ENCODE results near the gene CLCN7.

The CLCN7 gene

GRCh38 chr16:1434644-1435592, 39.9 kb downstream of the CLCN7 start:
- Histone ChIP-seq H3K18ac (ENCODE audit: low read depth in 1 of 2, low read length in 2 of 2) (no peak overlapping the region), H2BK12ac (ENCODE audit: low read length in 2 of 2) (no peak overlapping the region), H3K79me1 (replicated peaks; ENCODE audit: low read length, poor library complexity, severe bottlenecking) (no peaks in the 10 kb centered on the region), H3K27ac (ENCODE audit: low read length, poor library complexity, severe bottlenecking) (no peak overlapping the region), H3K9me3 (ENCODE audit: control insufficient read depth, low read length) (no peaks in the 10 kb centered on the region), H2BK5ac (ENCODE audit: low read depth, low read length, poor library complexity, severe bottlenecking) (no peak overlapping the region), H3K9ac (ENCODE audit: low read length) (no peak overlapping the region), H3K36me3 (ENCODE audit: control insufficient read depth in 1 of 2, insufficient read depth in 2 of 2, low read depth in 1 of 2, low read length in 2 of 2) (peaks cover 0 to 5% of the 10 kb centered on the region in 2 experiments), H3K4ac (ENCODE audit: low read depth in 1 of 2, low read length in 2 of 2) (no peak overlapping the region), H3K23ac (ENCODE audit: low read length in 2 of 2) (no peak overlapping the region), H2AFZ (ENCODE audit: low read depth, low read length) (no peak overlapping the region), H3K4me1 (ENCODE audit: control insufficient read depth, insufficient read depth, low read depth, low read length) (peaks cover 12% of the 10 kb centered on the region), H3K27me3 (ENCODE audit: control insufficient read depth in 1 of 2, insufficient read depth in 1 of 2, low read length in 2 of 2) (peaks cover 9 to 27% of the 10 kb centered on the region in 2 experiments), H3K14ac (ENCODE audit: low read length in 2 of 2) (no peak overlapping the region), H2AK5ac (ENCODE audit: low read length, severe bottlenecking) (no peak overlapping the region), H3K4me3 (ENCODE audit: insufficient read depth in 1 of 2, low read depth in 1 of 2, low read length in 2 of 2) (no peak overlapping the region), H4K91ac (ENCODE audit: low read length) (no peak overlapping the region), H4K8ac (ENCODE audit: low read length) (no peak overlapping the region), H2BK15ac (ENCODE audit: low read depth, poor library complexity, severe bottlenecking) (no peak overlapping the region), H3K4me2 (ENCODE audit: low read length, poor library complexity, severe bottlenecking) (no peak overlapping the region), H2BK120ac (ENCODE audit: low read depth, low read length) (no peak overlapping the region)
- WGBS: 94% methylated on average over 40 of the region's 40 CpGs
- no peak for DNase-seq

GRCh38 chr16:1433756-1434155, 41.1 kb downstream of the CLCN7 start:
- peaks cover 10% of the 10 kb centered on the region for H3K4me1 ChIP-seq (ENCODE audit: control insufficient read depth, insufficient read depth, low read depth, low read length)
- H3K14ac ChIP-seq (ENCODE audit: low read length in 2 of 2): no peak overlapping the region
- no peak for DNase-seq
- no peak overlapping the region for H3K18ac ChIP-seq (ENCODE audit: low read depth in 1 of 2, low read length in 2 of 2)
- H3K27me3 ChIP-seq (ENCODE audit: control insufficient read depth in 1 of 2, insufficient read depth in 1 of 2, low read length in 2 of 2): peaks cover 9 to 38% of the 10 kb centered on the region in 2 experiments
- H4K91ac ChIP-seq (ENCODE audit: low read length): no peak overlapping the region
- no peak overlapping the region for H2AK5ac ChIP-seq (ENCODE audit: low read length, severe bottlenecking)
- WGBS: 86% methylated on average over 22 of the region's 22 CpGs
- H3K36me3 ChIP-seq (ENCODE audit: control insufficient read depth in 1 of 2, insufficient read depth in 2 of 2, low read depth in 1 of 2, low read length in 2 of 2): peaks cover 0 to 5% of the 10 kb centered on the region in 2 experiments
- no peak overlapping the region for H3K4me3 ChIP-seq (ENCODE audit: insufficient read depth in 1 of 2, low read depth in 1 of 2, low read length in 2 of 2)
- H2BK120ac ChIP-seq (ENCODE audit: low read depth, low read length): no peak overlapping the region
- H3K9ac ChIP-seq (ENCODE audit: low read length): no peak overlapping the region
- no peak overlapping the region for H2BK12ac ChIP-seq (ENCODE audit: low read length in 2 of 2)
- H3K9me3 ChIP-seq (ENCODE audit: control insufficient read depth, low read length): no peaks in the 10 kb centered on the region
- H3K23ac ChIP-seq (ENCODE audit: low read length in 2 of 2): no peak overlapping the region
- no peak overlapping the region for H2AFZ ChIP-seq (ENCODE audit: low read depth, low read length)
- H4K8ac ChIP-seq (ENCODE audit: low read length): no peak overlapping the region
- H3K4ac ChIP-seq (ENCODE audit: low read depth in 1 of 2, low read length in 2 of 2): no peak overlapping the region
- H3K27ac ChIP-seq (ENCODE audit: low read length, poor library complexity, severe bottlenecking): no peak overlapping the region
- H3K79me1 ChIP-seq (replicated peaks; ENCODE audit: low read length, poor library complexity, severe bottlenecking): no peaks in the 10 kb centered on the region
- H3K4me2 ChIP-seq (ENCODE audit: low read length, poor library complexity, severe bottlenecking): no peak overlapping the region
- no peak overlapping the region for H2BK5ac ChIP-seq (ENCODE audit: low read depth, low read length, poor library complexity, severe bottlenecking)
- no peak overlapping the region for H2BK15ac ChIP-seq (ENCODE audit: low read depth, poor library complexity, severe bottlenecking)

GRCh38 chr16:1433263-1433560, 41.6 kb downstream of the CLCN7 start:
- H3K36me3 ChIP-seq (ENCODE audit: control insufficient read depth in 1 of 2, insufficient read depth in 2 of 2, low read depth in 1 of 2, low read length in 2 of 2): peaks cover 0 to 5% of the 10 kb centered on the region in 2 experiments
- WGBS: 95% methylated on average over 12 of the region's 14 CpGs
- no peak overlapping the region for H3K27ac ChIP-seq (ENCODE audit: low read length, poor library complexity, severe bottlenecking)

GRCh38 chr16:1432388-1433262, 42.2 kb downstream of the CLCN7 start:
- no peak overlapping the region for H2AFZ ChIP-seq (ENCODE audit: low read depth, low read length)
- no peak overlapping the region for H3K23ac ChIP-seq (ENCODE audit: low read length in 2 of 2)

More at GRCh38 chr16:1433263-1433560, 41.6 kb downstream of the CLCN7 start:
- H3K18ac ChIP-seq (ENCODE audit: low read depth in 1 of 2, low read length in 2 of 2): no peak overlapping the region
- H3K4me3 ChIP-seq (ENCODE audit: insufficient read depth in 1 of 2, low read depth in 1 of 2, low read length in 2 of 2): no peak overlapping the region
- H2AFZ ChIP-seq (ENCODE audit: low read depth, low read length): no peak overlapping the region
- H2BK120ac ChIP-seq (ENCODE audit: low read depth, low read length): no peak overlapping the region
- no peaks in the 10 kb centered on the region for H3K9me3 ChIP-seq (ENCODE audit: control insufficient read depth, low read length)
- H3K27me3 ChIP-seq (ENCODE audit: control insufficient read depth in 1 of 2, insufficient read depth in 1 of 2, low read length in 2 of 2): peaks cover 9 to 38% of the 10 kb centered on the region in 2 experiments
- H4K91ac ChIP-seq (ENCODE audit: low read length): no peak overlapping the region
- H2BK15ac ChIP-seq (ENCODE audit: low read depth, poor library complexity, severe bottlenecking): no peak overlapping the region
- no peak overlapping the region for H2BK5ac ChIP-seq (ENCODE audit: low read depth, low read length, poor library complexity, severe bottlenecking)
- H3K4me2 ChIP-seq (ENCODE audit: low read length, poor library complexity, severe bottlenecking): no peak overlapping the region
- H3K4ac ChIP-seq (ENCODE audit: low read depth in 1 of 2, low read length in 2 of 2): no peak overlapping the region
- H2BK12ac ChIP-seq (ENCODE audit: low read length in 2 of 2): no peak overlapping the region
- peaks cover 5% of the 10 kb centered on the region for H3K4me1 ChIP-seq (ENCODE audit: control insufficient read depth, insufficient read depth, low read depth, low read length)
- H3K9ac ChIP-seq (ENCODE audit: low read length): no peak overlapping the region
- H4K8ac ChIP-seq (ENCODE audit: low read length): no peak overlapping the region
- H3K79me1 ChIP-seq (replicated peaks; ENCODE audit: low read length, poor library complexity, severe bottlenecking): no peaks in the 10 kb centered on the region
- H3K14ac ChIP-seq (ENCODE audit: low read length in 2 of 2): no peak overlapping the region
- no peak overlapping the region for H2AK5ac ChIP-seq (ENCODE audit: low read length, severe bottlenecking)
- no peak for DNase-seq
- H3K23ac ChIP-seq (ENCODE audit: low read length in 2 of 2): no peak overlapping the region

More at GRCh38 chr16:1432388-1433262, 42.2 kb downstream of the CLCN7 start:
- H3K14ac ChIP-seq (ENCODE audit: low read length in 2 of 2): no peak overlapping the region
- H3K4me2 ChIP-seq (ENCODE audit: low read length, poor library complexity, severe bottlenecking): no peak overlapping the region
- no peak overlapping the region for H3K27ac ChIP-seq (ENCODE audit: low read length, poor library complexity, severe bottlenecking)
- peak overlapping the region in 1 of 2 experiments; percentile 11 for H3K4me3 ChIP-seq (ENCODE audit: insufficient read depth in 1 of 2, low read depth in 1 of 2, low read length in 2 of 2)
- no peak overlapping the region for H2BK12ac ChIP-seq (ENCODE audit: low read length in 2 of 2)
- H2BK15ac ChIP-seq (ENCODE audit: low read depth, poor library complexity, severe bottlenecking): no peak overlapping the region
- H2AK5ac ChIP-seq (ENCODE audit: low read length, severe bottlenecking): no peak overlapping the region
- H3K36me3 ChIP-seq (ENCODE audit: control insufficient read depth in 1 of 2, insufficient read depth in 2 of 2, low read depth in 1 of 2, low read length in 2 of 2): peaks cover 0 to 5% of the 10 kb centered on the region in 2 experiments
- no peaks in the 10 kb centered on the region for H3K4me1 ChIP-seq (ENCODE audit: control insufficient read depth, insufficient read depth, low read depth, low read length)
- no peaks in the 10 kb centered on the region for H3K79me1 ChIP-seq (replicated peaks; ENCODE audit: low read length, poor library complexity, severe bottlenecking)
- DNase-seq: no peak
- no peaks in the 10 kb centered on the region for H3K9me3 ChIP-seq (ENCODE audit: control insufficient read depth, low read length)
- no peak overlapping the region for H4K8ac ChIP-seq (ENCODE audit: low read length)
- 89% methylated on average over 52 of the region's 63 CpGs for WGBS
- H3K4ac ChIP-seq (ENCODE audit: low read depth in 1 of 2, low read length in 2 of 2): no peak overlapping the region
- H2BK120ac ChIP-seq (ENCODE audit: low read depth, low read length): no peak overlapping the region
- H3K27me3 ChIP-seq (ENCODE audit: control insufficient read depth in 1 of 2, insufficient read depth in 1 of 2, low read length in 2 of 2): peaks cover 9 to 38% of the 10 kb centered on the region in 2 experiments
- H4K91ac ChIP-seq (ENCODE audit: low read length): peak overlapping the region; percentile 3
- no peak overlapping the region for H2BK5ac ChIP-seq (ENCODE audit: low read depth, low read length, poor library complexity, severe bottlenecking)
- H3K9ac ChIP-seq (ENCODE audit: low read length): no peak overlapping the region
- H3K18ac ChIP-seq (ENCODE audit: low read depth in 1 of 2, low read length in 2 of 2): no peak overlapping the region
